ENCODE results near the gene SKP1. TPM values are rescaled to one million over a fixed set of nuclear protein-coding genes. Genes with fewer than 3 reads are reported as not detected.

SKP1 gene
- total and polyA plus RNA-seq, 10 of the 15 experiments (the other 5 are each of a cell fraction or from before 2014, with no cell fraction given): 100 to 1,686 (median 519) TPM

- 0 out of 2 replicates have a peak, but pooled peaks have one; percentile 69 for TF ChIP-seq ZNF592 (IDR thresholded peaks at IDR 0.05)
- TF ChIP-seq KLF5 (IDR thresholded peaks at IDR 0.05; ENCODE audit: partially characterized antibody): peak; percentile 87
- TF ChIP-seq ZNF217 (IDR thresholded peaks at IDR 0.05): no peak
- 0 out of 2 replicates have a peak, but pooled peaks have one; percentile 43 for TF ChIP-seq RELB (IDR thresholded peaks at IDR 0.05; ENCODE audit: low read depth)
- no peak for TF ChIP-seq BMI1 (IDR thresholded peaks at IDR 0.05; ENCODE audit: borderline replicate concordance)
- no peak for TF ChIP-seq CHD4 (IDR thresholded peaks at IDR 0.05)
- no peak for TF ChIP-seq YBX1 (IDR thresholded peaks at IDR 0.05)
- no peak for TF ChIP-seq STAT3 (IDR thresholded peaks at IDR 0.05; ENCODE audit: low read depth, low read length)
- TF ChIP-seq ZZZ3 (IDR thresholded peaks at IDR 0.05; ENCODE audit: control insufficient read depth, insufficient read length, low read depth): no peak
Measured at GRCh38 chr5:134176511-134177368, at the start of gene SKP1 (continued).

All from GM12878 (cell line).